ENCODE results near the gene MOK. TPM values are rescaled to one million over a fixed set of nuclear protein-coding genes. Genes with fewer than 3 reads are reported as not detected.

MOK gene, protein sequence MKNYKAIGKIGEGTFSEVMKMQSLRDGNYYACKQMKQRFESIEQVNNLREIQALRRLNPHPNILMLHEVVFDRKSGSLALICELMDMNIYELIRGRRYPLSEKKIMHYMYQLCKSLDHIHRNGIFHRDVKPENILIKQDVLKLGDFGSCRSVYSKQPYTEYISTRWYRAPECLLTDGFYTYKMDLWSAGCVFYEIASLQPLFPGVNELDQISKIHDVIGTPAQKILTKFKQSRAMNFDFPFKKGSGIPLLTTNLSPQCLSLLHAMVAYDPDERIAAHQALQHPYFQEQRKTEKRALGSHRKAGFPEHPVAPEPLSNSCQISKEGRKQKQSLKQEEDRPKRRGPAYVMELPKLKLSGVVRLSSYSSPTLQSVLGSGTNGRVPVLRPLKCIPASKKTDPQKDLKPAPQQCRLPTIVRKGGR
- total RNA-seq (2022; extraction: Qiagen RNA extraction; ENCODE audit: low read depth), result 20.5 to 26.1 TPM (median 22.5 TPM) in 5 replicates

DNA sequence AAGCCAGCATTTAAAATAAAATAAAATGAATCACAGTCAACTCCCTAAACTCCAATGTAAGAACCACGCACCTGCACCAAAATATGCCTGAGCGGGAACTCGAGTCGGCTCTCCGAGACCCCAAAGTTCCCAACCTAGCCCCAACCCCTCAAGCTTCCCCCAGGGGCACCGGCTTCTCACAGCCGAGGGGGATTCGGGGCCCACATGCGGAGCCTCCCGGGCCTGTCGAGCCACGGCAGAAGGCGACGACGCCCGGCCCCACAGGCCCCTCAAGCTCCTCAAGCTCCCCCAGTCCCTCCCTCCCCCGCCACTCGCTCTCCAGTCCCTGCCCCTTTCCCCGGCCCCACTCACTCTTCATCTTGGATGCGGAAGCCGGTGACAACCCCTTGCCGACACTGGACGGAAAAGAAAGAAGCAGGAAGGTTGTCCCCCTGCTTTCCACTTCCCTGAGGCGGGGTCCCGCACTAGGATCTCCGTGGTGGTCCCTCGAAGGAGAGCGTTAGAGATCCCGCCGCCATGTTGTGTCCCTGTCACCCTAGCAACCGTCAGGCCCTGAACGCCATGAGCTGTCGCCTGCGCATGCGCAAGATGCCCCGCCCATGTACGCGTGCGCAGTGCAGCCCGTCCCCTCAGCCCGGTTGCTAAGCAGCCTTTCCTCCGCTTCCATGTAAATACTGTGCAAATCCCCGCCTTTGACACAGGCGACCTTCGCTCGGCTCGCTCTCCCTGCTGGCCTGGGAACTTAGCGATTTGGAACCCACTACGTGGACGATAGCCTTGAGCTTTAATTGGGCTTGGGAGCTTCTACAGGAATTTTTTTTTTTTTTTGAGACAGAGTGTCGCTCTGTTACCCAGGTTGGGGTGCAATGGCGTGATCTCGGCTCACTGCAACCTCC lies at the start of gene MOK:
Gene MOK (minus strand): TSS at position 554 of the 896 bp plus-strand sequence. CDS start 196 bp downstream, at position 358.

DNA sequence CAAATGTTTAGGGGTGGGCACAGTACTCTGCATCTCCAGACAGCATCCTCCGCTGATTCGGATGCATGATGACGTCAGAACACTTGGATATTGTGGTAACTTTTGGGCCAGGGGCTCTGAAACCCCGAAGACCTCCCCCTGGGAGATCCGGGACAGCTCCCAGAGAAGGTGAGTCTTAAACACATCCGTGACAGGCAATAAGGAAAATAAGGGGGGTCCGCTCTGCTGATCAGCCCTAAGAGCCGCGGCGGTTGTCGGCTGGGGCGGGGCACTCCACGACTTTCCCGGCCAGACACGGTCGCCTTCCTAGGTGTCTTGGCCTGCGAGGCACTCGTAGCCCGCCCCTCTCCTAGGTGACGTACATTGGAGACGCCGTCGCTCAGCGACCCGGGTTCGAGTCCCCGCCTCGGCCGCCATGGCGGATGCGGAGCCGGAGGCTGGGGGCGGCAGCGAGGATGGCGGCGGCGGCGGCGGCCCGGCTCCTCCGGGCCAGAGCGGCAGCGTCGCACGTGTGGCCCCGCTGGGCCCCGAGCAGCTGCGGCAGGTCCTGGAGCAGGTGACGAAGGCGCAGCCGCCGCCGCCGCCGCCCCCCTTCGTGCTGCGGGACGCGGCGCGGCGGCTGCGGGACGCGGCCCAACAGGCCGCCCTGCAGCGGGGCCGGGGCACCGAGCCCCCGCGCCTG lies 14.5 kb upstream of the MOK start, which contains the start of gene ZNF839:
Gene ZNF839 (plus strand): TSS at position 396 of the 682 bp plus-strand sequence. CDS start 20 bp downstream, at position 416.

Other genes starting within 250 kb of the MOK start
- gene HSP90AA1, start 218.1 kb downstream of the MOK start, total RNA-seq (2022; extraction: Qiagen RNA extraction; ENCODE audit: low read depth), result 693 to 953 TPM (median 747 TPM) in 5 replicates
- gene WDR20, start 165.3 kb downstream of the MOK start, total RNA-seq (2022; extraction: Qiagen RNA extraction; ENCODE audit: low read depth), result 20.1 to 23.4 TPM (median 22.4 TPM) in 5 replicates
- gene ZNF839, start 14.6 kb upstream of the MOK start, total RNA-seq (2022; extraction: Qiagen RNA extraction; ENCODE audit: low read depth), result 5.9 to 7.7 TPM (median 6.7 TPM) in 5 replicates
- 54.9 to 65.3 TPM (median 60.8 TPM) in 5 replicates for gene CINP, start 57.7 kb upstream of the MOK start, total RNA-seq (2022; extraction: Qiagen RNA extraction; ENCODE audit: low read depth)
- gene TECPR2, start 57.8 kb upstream of the MOK start, total RNA-seq (2022; extraction: Qiagen RNA extraction; ENCODE audit: low read depth), result 5.1 to 9.4 TPM (median 7.2 TPM) in 5 replicates
- 5.2 to 11.0 TPM (median 9.9 TPM) in 5 replicates for gene ANKRD9, start 204.6 kb upstream of the MOK start, total RNA-seq (2022; extraction: Qiagen RNA extraction; ENCODE audit: low read depth)

Data from A549 treated with GW870086 at 1 μM for 4 hours (cell line).